ELR (cell line): Measurements from ENCODE around the gene LYPD3.

ENCODE experiments used
- DNase-seq: peaks from one replicate; pipeline ENCODE4 v3.0.0-alpha.2; 2015; ENCODE audit warnings: low read depth

LYPD3 gene

GRCh38 chr19:43430976-43431375, 34.4 kb downstream of the LYPD3 start:
- no peak for DNase-seq

- DNase-seq: peak; percentile 36
Observed at GRCh38 chr19:43430142-43430710, 35.2 kb downstream of the LYPD3 start.

DNA sequence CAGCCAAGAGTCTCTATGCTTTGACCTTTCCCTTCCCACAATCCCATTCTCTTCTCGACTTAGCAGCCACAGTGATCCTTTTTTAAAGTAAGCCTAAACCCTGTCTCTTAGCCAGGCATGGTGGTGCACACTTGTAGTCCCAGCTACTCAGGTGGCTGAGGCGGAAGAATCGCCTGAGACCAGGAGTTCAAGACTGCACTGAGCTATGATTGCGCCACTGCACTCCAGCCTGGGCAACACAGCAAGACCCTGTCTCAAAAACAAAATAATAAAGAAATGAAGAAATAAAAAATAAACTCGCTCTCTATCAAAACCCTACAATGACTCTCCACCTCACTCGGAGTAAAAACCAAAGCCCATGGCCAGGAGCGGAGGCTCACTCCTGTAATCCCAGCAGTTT, 36.0 kb downstream of the LYPD3 start:
- DNase-seq: no peak

DNA sequence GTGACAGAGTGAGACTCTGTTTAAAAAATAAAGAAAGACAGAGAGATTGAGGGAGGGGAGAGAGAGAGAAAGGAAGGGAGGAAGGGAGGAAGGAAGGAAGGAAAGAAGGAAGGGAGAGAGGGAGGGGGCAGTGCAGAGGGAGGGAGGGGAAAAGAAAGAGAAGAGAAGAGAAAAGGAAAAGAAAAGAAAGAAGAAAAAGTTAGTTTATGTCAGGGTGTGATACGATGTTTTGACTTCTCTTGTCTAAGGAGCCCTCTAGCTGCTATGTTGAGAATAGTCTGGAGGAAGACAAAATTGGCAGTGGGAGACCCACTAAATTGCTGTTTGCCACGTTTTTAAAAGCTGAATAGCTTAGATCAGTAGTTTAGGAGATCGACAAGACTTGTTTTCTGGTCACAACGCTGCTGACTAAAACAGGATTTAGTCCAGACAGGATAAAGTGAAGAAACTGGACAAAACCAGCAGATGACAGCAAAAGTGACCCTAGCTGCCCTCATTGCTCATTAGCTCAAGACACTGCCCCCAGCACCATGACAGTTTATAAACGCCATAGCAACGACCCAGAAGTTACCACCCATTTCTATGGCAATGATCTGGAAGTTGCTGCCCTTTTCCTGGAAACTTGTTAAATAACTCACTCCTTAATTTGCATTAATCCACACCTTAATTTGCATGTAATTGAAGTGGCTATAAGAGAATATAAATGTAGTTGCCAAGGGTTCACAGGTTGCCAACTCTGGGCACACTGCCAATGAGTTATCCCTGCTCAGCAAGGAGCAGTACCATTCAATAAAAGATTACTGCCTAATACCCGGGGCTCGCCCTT, 39.6 kb downstream of the LYPD3 start:
- peak; percentile 53 for DNase-seq

DNA sequence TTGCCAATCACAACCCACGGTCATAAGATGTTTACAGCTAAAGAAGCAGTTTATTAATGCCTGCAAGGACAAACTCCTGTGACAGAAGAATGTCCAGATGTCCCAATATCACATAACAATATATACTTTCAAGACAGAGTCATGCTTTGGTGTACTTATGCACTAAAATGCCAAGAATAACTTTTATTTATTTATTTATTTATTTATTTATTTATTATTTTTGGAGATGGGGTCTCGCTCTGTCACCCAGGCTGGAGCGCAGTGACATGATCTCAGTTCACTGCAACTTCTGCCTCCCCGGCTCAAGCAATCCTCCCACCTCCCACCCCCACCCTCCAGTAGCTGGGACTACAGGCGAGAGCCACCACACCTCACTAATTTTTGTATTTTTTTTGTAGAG, 41.6 kb downstream of the LYPD3 start:
- no peak for DNase-seq

DNA sequence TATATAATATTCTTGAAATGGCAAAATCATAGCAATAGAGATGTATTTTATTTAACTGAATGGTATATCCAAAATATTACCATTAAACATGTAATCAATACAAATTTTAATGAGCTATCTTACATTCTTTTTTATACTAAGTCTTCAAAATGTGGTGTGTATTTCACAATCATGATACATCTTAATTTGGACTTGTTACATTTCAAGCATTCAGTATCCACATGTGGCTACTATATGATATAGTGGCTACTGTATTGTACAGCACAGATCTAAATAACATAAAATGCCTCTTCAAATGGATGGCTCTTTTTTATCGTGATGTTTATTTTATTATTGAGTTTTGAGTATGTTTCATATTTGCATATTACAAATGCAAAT, 42.7 kb downstream of the LYPD3 start:
- no peak for DNase-seq

- no peak for DNase-seq
Observed at GRCh38 chr19:43422000-43422688, 43.3 kb downstream of the LYPD3 start.

DNA sequence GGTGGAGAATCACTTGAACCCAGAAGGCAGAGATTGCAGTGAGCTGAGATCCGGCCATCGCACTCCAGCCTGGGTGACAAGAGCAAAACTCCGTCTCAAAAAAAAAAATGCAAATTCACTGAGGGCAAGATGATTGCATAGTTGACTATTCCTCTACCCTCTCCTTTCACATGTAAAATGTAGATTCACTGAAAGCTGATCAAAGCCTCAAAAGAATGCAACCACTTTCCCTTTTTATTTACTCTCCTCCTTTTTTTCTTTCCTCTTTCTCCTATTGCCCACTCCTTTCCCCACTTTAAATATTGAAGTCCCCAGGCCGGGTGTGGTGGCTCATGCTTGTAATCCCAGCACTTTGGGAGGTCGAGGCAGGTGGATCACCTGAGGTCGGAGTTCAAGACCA, 44.5 kb downstream of the LYPD3 start:
- DNase-seq: no peak

DNA sequence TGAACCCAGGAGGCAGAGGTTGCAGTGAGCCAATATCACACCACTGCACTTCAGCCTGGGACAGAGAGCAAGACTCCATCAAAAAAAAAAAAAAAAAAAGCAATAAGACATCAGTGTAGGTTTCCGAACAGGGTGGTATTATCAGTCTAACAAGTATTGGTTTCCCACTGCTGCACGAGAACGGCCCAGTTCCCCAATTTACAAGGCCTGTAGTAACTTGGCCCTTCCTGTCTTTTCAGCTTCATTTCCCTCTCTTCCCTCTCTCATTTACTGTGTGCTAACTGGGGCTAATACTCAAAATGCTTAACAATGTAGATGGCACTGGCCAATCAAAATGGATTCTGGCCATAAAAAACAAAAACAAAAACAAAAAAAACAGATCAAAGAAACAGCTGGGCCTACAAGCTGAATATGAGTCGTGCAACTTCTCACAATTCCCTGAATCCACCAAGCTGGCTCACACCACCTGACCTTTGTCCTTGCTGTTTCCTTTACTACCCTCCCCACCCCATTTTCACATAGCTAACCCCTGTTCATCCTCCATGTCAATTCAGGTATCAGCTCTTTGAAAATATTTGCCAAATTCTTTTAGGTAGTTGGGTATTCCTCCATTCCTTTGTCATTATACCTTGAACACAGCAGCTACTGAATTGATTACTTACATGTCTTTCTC, 48.3 kb downstream of the LYPD3 start:
- no peak for DNase-seq

DNA sequence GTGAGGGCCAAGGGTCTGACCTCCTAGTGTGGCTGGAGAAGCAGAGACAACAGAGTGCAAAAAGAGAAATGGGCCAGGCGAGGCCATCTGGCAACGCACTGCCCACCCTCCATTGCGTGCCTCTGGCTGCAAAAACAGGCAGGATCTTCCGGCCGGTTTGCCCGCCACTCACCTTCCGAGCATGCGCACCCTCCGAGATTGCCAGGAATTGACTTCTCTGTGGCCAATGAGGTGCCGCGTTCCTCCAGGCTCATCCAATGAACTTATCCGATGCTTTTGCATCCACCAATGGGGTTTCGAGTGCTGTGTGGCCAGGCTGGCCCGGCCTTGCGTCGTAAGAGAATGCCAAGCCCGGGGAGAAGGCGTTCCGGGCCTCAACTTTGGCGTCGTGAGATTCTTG, 50.9 kb downstream of the LYPD3 start, which contains the start of gene TEX101:
Gene TEX101 (plus strand): TSS at position 337 of the 400 bp plus-strand sequence. CDS start 1,030 bp downstream, outside the sequence.
- no peak for DNase-seq

DNA sequence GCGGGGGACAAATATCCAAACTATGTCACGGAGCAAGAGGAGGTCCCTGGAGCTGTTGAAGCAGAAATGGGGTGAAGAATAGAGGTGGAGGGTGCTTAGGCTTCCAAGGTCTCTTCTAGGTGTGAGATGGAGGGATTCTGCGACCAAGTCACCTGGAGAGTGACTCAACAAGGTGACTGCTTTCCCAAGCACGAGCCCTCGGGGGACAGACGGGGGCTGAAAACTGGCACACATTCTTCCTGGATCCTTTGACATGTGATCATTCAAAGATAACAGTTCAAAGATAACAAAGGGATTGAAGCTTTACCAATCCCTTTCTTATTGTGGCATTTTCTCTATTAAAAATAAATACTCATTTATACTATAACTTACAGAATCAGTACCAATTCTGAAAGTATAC, 53.0 kb downstream of the LYPD3 start:
- DNase-seq: no peak
